ENCODE data around the gene OR52E4. TPM values are rescaled to one million over a fixed set of nuclear protein-coding genes. Genes with fewer than 3 reads are reported as not detected.

Gene OR52E4
- total RNA-seq, 4 donors from 2014 or later = not detected

DNA sequence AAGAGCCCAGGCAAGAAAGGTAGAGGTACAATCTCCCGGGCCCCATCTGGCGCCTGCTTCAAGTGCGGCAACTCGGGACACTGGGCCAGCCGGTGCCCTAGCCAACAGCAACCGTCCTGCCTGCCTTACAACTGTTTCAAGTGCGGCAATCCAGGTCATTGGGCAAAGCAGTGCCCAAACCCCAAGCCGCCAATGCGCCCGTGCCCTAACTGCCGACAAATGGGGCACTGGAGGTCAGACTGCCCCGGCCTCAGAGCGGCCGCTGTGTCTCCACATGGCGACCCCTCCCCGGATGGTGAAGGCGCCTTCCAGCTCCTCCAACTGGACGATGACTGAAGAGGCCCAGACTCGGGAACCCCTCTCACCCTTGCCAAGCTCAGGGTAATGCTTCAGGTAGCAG is 50.2 kb downstream of the OR52E4 start:
- H3K27ac ChIP-seq = no peak overlapping the region
- in situ Hi-C loops (cut with MboI; ENCODE audit: low pct_ligation_motif_present in 1 of 4, low pct_unique_long_range_greater_than_20kb in 1 of 4, low sequenced_read_pairs in 3 of 4) (no loop called here), intact Hi-C loops (cut with DNase I; ENCODE audit: low total_unique reads) (no loop called here)
- H3K27me3 ChIP-seq = no peaks in the 10 kb centered on the region
- DNase-seq = no peak
- H3K36me3 ChIP-seq = no peaks in the 10 kb centered on the region
- H3K9me3 ChIP-seq = peaks cover 0 to 1% of the 10 kb centered on the region in 2 donors
- WGBS, 2 donors (ENCODE audit: low coverage in 1 of 2) = 91% methylated on average over 18 of the region's 19 CpGs; no CpG with 5 or more reads in 1 of the 2 donors
- TF ChIP-seq POLR2AphosphoS5 (IDR thresholded peaks at IDR 0.05) = no peak
- TF ChIP-seq, protein P1, sequence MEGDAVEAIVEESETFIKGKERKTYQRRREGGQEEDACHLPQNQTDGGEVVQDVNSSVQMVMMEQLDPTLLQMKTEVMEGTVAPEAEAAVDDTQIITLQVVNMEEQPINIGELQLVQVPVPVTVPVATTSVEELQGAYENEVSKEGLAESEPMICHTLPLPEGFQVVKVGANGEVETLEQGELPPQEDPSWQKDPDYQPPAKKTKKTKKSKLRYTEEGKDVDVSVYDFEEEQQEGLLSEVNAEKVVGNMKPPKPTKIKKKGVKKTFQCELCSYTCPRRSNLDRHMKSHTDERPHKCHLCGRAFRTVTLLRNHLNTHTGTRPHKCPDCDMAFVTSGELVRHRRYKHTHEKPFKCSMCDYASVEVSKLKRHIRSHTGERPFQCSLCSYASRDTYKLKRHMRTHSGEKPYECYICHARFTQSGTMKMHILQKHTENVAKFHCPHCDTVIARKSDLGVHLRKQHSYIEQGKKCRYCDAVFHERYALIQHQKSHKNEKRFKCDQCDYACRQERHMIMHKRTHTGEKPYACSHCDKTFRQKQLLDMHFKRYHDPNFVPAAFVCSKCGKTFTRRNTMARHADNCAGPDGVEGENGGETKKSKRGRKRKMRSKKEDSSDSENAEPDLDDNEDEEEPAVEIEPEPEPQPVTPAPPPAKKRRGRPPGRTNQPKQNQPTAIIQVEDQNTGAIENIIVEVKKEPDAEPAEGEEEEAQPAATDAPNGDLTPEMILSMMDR (IDR thresholded peaks at IDR 0.05) = no peak
- no peak for TF ChIP-seq EP300 (IDR thresholded peaks at IDR 0.05; ENCODE audit: low read depth)
- no peak for TF ChIP-seq POLR2A (IDR thresholded peaks at IDR 0.05)
- no peaks in the 10 kb centered on the region for H3K4me1 ChIP-seq
- H3K4me3 ChIP-seq = no peak overlapping the region

DNA sequence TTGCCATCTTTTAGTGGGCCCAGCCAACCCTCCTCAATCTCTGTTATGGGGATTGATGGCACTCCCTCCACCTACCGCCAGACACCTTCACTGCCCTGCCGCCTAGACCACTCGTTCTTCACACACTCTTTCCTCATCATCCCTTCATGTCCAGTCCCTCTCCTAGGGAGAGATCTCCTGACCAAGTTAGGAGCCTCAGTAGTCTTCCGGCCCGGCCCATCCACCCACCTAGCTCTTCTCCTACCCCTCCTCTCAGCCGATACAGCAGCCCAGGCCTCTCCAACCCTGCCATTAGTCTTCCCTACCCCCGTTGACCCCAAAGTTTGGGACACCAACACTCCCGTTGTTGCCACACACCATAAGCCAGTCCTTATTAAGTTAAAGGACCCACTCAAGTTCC is 50.6 kb downstream of the OR52E4 start:
- Histone ChIP-seq H3K27ac (no peak overlapping the region), H3K4me1 (no peaks in the 10 kb centered on the region), H3K36me3 (no peaks in the 10 kb centered on the region), H3K9me3 (no peaks in the 10 kb centered on the region), H3K27me3 (no peaks in the 10 kb centered on the region), H3K4me3 (no peak overlapping the region)
- no peak for DNase-seq
- TF ChIP-seq EP300 (IDR thresholded peaks at IDR 0.05; ENCODE audit: low read depth) = no peak
- no peak for TF ChIP-seq POLR2AphosphoS5 (IDR thresholded peaks at IDR 0.05)
- TF ChIP-seq POLR2A (IDR thresholded peaks at IDR 0.05) = no peak
- TF ChIP-seq, protein P1 (IDR thresholded peaks at IDR 0.05) = no peak
- intact Hi-C loops (cut with DNase I; ENCODE audit: low total_unique reads) = no loop called here
- in situ Hi-C loops (cut with MboI; ENCODE audit: low pct_ligation_motif_present in 1 of 4, low pct_unique_long_range_greater_than_20kb in 1 of 4, low sequenced_read_pairs in 3 of 4) = no loop called here
- WGBS, 2 donors (ENCODE audit: low coverage in 1 of 2) = 91 to 96% methylated on average over 3 to 8 of the region's 8 CpGs

DNA sequence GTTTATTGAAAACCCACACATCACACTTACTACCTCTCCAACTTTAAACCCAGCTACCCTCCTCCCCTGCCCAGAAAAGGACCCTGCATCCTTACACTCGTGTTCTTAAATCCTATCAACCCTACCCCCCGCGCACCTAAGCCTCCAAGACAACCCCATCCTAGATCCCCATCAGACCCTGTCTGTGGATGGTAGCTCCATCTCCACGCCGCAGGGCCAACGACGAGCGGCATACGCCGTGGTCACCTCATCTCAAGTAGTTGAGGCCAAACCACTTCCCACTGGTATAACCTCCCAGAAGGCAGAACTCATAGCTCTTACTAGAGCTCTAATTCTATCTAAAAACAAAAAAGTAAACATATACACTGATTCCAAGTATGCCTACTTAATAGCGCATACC is 52.2 kb downstream of the OR52E4 start:
- intact Hi-C loops (cut with DNase I; ENCODE audit: low total_unique reads) (no loop called here), in situ Hi-C loops (cut with MboI; ENCODE audit: low pct_ligation_motif_present in 1 of 4, low pct_unique_long_range_greater_than_20kb in 1 of 4, low sequenced_read_pairs in 3 of 4) (no loop called here)
- Histone ChIP-seq H3K4me1 (no peaks in the 10 kb centered on the region), H3K9me3 (no peaks in the 10 kb centered on the region), H3K36me3 (no peaks in the 10 kb centered on the region), H3K27ac (no peak overlapping the region), H3K27me3 (no peaks in the 10 kb centered on the region), H3K4me3 (no peak overlapping the region)
- DNase-seq = no peak
- 95 to 97% methylated on average over 6 to 11 of the region's 11 CpGs for WGBS, 2 donors (ENCODE audit: low coverage in 1 of 2)
- TF ChIP-seq POLR2AphosphoS5 (IDR thresholded peaks at IDR 0.05) = no peak
- TF ChIP-seq, protein P1 (IDR thresholded peaks at IDR 0.05) = no peak
- TF ChIP-seq EP300 (IDR thresholded peaks at IDR 0.05; ENCODE audit: low read depth) = no peak
- no peak for TF ChIP-seq POLR2A (IDR thresholded peaks at IDR 0.05)

DNA sequence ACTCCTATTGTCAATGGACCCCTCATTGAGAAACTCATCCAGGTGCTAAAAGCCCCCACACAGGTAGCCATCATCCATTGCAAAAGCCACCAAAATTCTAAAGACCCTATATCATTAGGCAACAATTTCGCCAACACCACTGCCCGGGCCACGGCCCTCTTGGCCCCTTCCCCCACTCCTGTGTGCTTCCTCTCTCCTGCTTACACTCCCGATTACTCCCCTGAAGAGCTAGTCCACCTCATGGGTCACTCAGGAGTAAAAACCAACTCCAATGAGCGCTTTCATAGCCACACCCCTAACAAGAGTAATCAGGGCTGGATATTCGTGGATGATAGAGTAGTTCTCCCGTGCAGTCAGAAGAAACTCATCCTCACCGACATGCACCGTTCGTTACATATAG is 52.7 kb downstream of the OR52E4 start:
- intact Hi-C loops (cut with DNase I; ENCODE audit: low total_unique reads) = no loop called here
- no peak for DNase-seq
- no peaks in the 10 kb centered on the region for H3K27me3 ChIP-seq
- WGBS, 2 donors (ENCODE audit: low coverage in 1 of 2) = 93 to 100% methylated on average over 1 to 10 of the region's 10 CpGs
- TF ChIP-seq, protein P1 (IDR thresholded peaks at IDR 0.05) = no peak
- TF ChIP-seq EP300 (IDR thresholded peaks at IDR 0.05; ENCODE audit: low read depth) (no peak), POLR2A (IDR thresholded peaks at IDR 0.05) (no peak), POLR2AphosphoS5 (IDR thresholded peaks at IDR 0.05) (no peak)
- in situ Hi-C loops (cut with MboI; ENCODE audit: low pct_ligation_motif_present in 1 of 4, low pct_unique_long_range_greater_than_20kb in 1 of 4, low sequenced_read_pairs in 3 of 4) = no loop called here
- no peak overlapping the region for H3K4me3 ChIP-seq
- no peaks in the 10 kb centered on the region for H3K4me1 ChIP-seq
- no peak overlapping the region for H3K27ac ChIP-seq
- H3K9me3 ChIP-seq = no peaks in the 10 kb centered on the region
- H3K36me3 ChIP-seq = no peaks in the 10 kb centered on the region

Other genes with a start within 250 kb of the OR52E4 start
- gene TRIM5, start 195.6 kb upstream of the OR52E4 start, total RNA-seq = 10 to 100 TPM; 10.5 to 23.6 (median 16.3) TPM
- 10 to 100 TPM in 3 of 4 donors, 1 to 10 TPM in 1; 3.2 to 35.2 (median 21.4) TPM for gene TRIM22, start 190.8 kb upstream of the OR52E4 start, total RNA-seq
- gene OR56B1, start 144.2 kb upstream of the OR52E4 start, total RNA-seq = not detected
- gene OR52N4, start 126.4 kb upstream of the OR52E4 start, total RNA-seq = not detected
- gene OR52N5, start 97.3 kb upstream of the OR52E4 start, total RNA-seq = 1 to 10 TPM in 1 of 4 donors, not detected in 3; 1.1 TPM
- gene OR52N1, start 89.4 kb upstream of the OR52E4 start, total RNA-seq = not detected
- gene OR52N2, start 71.7 kb upstream of the OR52E4 start, total RNA-seq = not detected
- gene OR52E6, start 38.7 kb upstream of the OR52E4 start, total RNA-seq = not detected
- gene OR52E8, start 22.9 kb upstream of the OR52E4 start, total RNA-seq = not detected
- gene OR52E5, start 12.6 kb downstream of the OR52E4 start, total RNA-seq = not detected
- gene OR56A3, start 61.6 kb downstream of the OR52E4 start, total RNA-seq = not detected
- gene OR56A5, start 87.9 kb downstream of the OR52E4 start, total RNA-seq = not detected
- not detected for gene OR52L1, start 106.4 kb downstream of the OR52E4 start, total RNA-seq
- gene OR56A4, start 126.3 kb downstream of the OR52E4 start, total RNA-seq = under 1 TPM in 1 of 4 donors, not detected in 3; 0.14 TPM
- gene OR56A1, start 150.1 kb downstream of the OR52E4 start, total RNA-seq = under 1 TPM in 1 of 4 donors, not detected in 3; 0.14 TPM
- not detected for gene OR56B4, start 227.1 kb downstream of the OR52E4 start, total RNA-seq

Measured in transverse colon (tissue), 4 donors.